IPS-15b (cell line): ENCODE measurements around the gene VPS33A.

Source experiments
- H3K27me3 ChIP-seq: one replicate; pipeline ENCODE4 v1.6.1; 2013; ENCODE audit warnings: low read length; ENCODE audit not compliant: control insufficient read depth, insufficient read depth
- H3K36me3 ChIP-seq: one replicate; pipeline ENCODE4 v1.6.1; 2013; ENCODE audit warnings: low read length; ENCODE audit not compliant: control insufficient read depth, insufficient read depth
- H3K4me1 ChIP-seq: one replicate; pipeline ENCODE4 v1.6.1; 2013; ENCODE audit warnings: mild to moderate bottlenecking, low read length; ENCODE audit not compliant: control insufficient read depth, insufficient read depth
- H3K4me3 ChIP-seq: one replicate; pipeline ENCODE4 v1.5.1; 2013; ENCODE audit warnings: low read depth, low read length
- H3K9ac ChIP-seq: one replicate; pipeline ENCODE4 v1.6.1; 2013; ENCODE audit warnings: low read depth, mild to moderate bottlenecking, low read length
- H3K9me3 ChIP-seq: one replicate; pipeline ENCODE4 v1.6.1; 2013; ENCODE audit warnings: mild to moderate bottlenecking, low read length; ENCODE audit not compliant: control insufficient read depth, insufficient read depth

VPS33A gene

GRCh38 chr12:122266230-122266901 is at the start of gene VPS33A:
Gene VPS33A (minus strand): TSS chr12:122266494. CDS start chr12:122266408, 86 bp downstream.
- no peaks in the 10 kb centered on the region for H3K9me3 ChIP-seq
- peak within 1 kb of the TSS; percentile 94 for H3K4me3 ChIP-seq
- H3K4me1 ChIP-seq = no peaks in the 10 kb centered on the region
- H3K9ac ChIP-seq = peak within 1 kb of the TSS; percentile 84
- H3K36me3 ChIP-seq = no peaks in the 10 kb centered on the region
- no peaks in the 10 kb centered on the region for H3K27me3 ChIP-seq

DNA sequence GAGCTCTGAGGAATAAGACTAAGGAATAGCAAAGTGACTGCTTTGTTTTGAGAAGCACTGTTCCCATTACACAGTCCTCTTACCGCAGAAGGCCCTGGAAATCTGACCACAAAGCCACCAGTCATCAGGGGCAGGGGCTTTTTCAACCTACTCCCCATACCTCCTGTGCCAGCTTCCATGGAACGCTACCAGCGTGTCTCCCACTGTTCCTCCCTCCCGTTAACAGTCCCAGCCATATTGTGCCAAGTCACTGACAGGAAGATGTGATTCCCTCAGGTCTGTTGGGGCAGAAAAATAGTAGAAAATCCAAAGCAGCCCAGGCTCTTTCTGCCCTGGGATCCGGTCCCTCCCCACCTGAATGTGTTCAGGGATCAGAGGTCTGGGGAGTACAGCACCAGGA is 46.6 kb upstream of the VPS33A start:
- H3K4me3 ChIP-seq = no peak overlapping the region
- no peak overlapping the region for H3K9ac ChIP-seq
- H3K4me1 ChIP-seq = no peaks in the 10 kb centered on the region
- no peaks in the 10 kb centered on the region for H3K9me3 ChIP-seq
- H3K27me3 ChIP-seq = no peaks in the 10 kb centered on the region
- H3K36me3 ChIP-seq = no peaks in the 10 kb centered on the region

DNA sequence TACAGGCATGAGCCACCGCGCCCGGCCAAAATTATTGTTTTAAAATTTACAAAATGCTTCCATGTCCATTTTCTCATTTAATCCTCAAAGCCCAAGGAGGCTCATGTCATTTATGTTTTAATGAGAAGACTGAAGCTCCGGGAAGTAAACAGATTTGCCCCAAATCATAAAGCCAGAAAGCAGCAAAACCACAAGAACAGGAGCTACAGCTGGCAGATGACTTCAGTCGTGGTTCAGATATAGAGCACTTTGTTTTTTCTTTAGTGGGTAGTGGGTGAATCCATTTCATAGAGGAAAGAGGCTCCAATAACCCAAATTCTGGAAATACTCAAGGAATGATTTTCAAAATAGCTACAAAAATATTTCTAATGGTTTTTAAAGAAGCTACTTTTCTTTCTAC is 45.4 kb upstream of the VPS33A start:
- Histone ChIP-seq H3K4me1 (no peaks in the 10 kb centered on the region), H3K9ac (no peak overlapping the region), H3K9me3 (no peaks in the 10 kb centered on the region), H3K27me3 (no peaks in the 10 kb centered on the region), H3K36me3 (no peaks in the 10 kb centered on the region), H3K4me3 (no peak overlapping the region)

- Histone ChIP-seq H3K36me3 (no peaks in the 10 kb centered on the region), H3K4me1 (no peaks in the 10 kb centered on the region), H3K9ac (no peak overlapping the region), H3K9me3 (no peaks in the 10 kb centered on the region), H3K4me3 (no peak overlapping the region), H3K27me3 (no peaks in the 10 kb centered on the region)
These were observed 44.5 kb upstream of the VPS33A start for GRCh38 chr12:122310626-122311333.

DNA sequence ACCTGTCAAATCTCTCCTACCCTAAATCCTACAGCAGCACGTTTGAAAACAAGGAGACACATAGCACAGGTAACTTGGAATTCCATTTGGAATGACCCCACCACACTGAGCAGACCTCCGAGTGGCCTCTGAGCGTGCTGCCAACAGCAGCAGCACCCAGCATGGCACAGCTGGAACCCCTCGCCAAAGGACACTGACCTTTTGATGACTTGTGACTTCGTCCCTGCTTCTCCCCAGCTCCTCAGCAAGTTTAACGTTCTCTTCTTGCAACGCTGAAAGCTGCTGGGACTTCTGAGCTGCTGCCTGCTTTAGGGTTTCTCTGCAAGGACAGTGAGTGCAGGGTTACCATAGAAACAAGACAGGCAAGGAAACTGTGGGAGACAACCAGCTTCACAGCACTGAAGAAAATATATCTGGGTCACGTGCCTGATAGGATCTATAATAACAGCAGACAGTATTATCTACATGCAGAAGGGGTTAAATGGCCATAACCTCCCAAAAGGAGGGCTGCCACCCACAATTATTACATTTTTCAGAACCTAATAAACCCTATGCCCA is 43.3 kb upstream of the VPS33A start:
- no peaks in the 10 kb centered on the region for H3K27me3 ChIP-seq
- H3K9me3 ChIP-seq = no peaks in the 10 kb centered on the region
- no peak overlapping the region for H3K4me3 ChIP-seq
- no peaks in the 10 kb centered on the region for H3K4me1 ChIP-seq
- no peaks in the 10 kb centered on the region for H3K36me3 ChIP-seq
- H3K9ac ChIP-seq = no peak overlapping the region

GRCh38 chr12:122308811-122309210 is 42.5 kb upstream of the VPS33A start:
- H3K9ac ChIP-seq = no peak overlapping the region
- no peaks in the 10 kb centered on the region for H3K4me1 ChIP-seq
- no peaks in the 10 kb centered on the region for H3K27me3 ChIP-seq
- no peaks in the 10 kb centered on the region for H3K36me3 ChIP-seq
- H3K9me3 ChIP-seq = no peaks in the 10 kb centered on the region
- no peak overlapping the region for H3K4me3 ChIP-seq

- Histone ChIP-seq H3K4me3 (no peak overlapping the region), H3K4me1 (no peaks in the 10 kb centered on the region), H3K27me3 (no peaks in the 10 kb centered on the region), H3K36me3 (no peaks in the 10 kb centered on the region), H3K9me3 (no peaks in the 10 kb centered on the region), H3K9ac (no peak overlapping the region)
These were observed 40.1 kb upstream of the VPS33A start for GRCh38 chr12:122306407-122306806.

GRCh38 chr12:122304924-122305323 is 38.6 kb upstream of the VPS33A start:
- H3K27me3 ChIP-seq = no peaks in the 10 kb centered on the region
- no peaks in the 10 kb centered on the region for H3K4me1 ChIP-seq
- no peaks in the 10 kb centered on the region for H3K9me3 ChIP-seq
- H3K36me3 ChIP-seq = no peaks in the 10 kb centered on the region
- no peak overlapping the region for H3K9ac ChIP-seq
- H3K4me3 ChIP-seq = no peak overlapping the region

DNA sequence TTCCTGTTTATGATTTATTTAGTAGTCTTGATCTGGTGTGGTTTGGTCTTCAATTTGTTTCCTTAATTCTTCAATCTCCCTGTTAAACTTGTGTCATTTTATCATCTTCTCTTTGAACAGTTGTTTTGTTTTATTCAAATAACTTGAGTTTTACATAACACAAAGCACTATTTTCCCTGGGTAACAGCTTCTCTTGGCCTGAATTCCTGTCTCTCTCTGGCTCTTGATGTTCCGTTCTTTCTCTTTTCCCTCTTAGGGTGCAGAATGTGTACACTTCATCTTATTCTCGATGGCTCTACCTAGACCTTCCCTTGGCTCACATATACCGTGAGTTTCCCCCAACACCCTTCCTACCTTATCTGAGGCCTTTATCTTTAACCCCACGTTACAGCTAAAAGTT is 36.8 kb upstream of the VPS33A start:
- no peak overlapping the region for H3K9ac ChIP-seq
- H3K36me3 ChIP-seq = no peaks in the 10 kb centered on the region
- no peaks in the 10 kb centered on the region for H3K9me3 ChIP-seq
- H3K27me3 ChIP-seq = no peaks in the 10 kb centered on the region
- H3K4me1 ChIP-seq = no peaks in the 10 kb centered on the region
- H3K4me3 ChIP-seq = no peak overlapping the region

- Histone ChIP-seq H3K9me3 (no peaks in the 10 kb centered on the region), H3K36me3 (no peaks in the 10 kb centered on the region), H3K9ac (no peak overlapping the region), H3K27me3 (no peaks in the 10 kb centered on the region), H3K4me3 (no peak overlapping the region), H3K4me1 (no peaks in the 10 kb centered on the region)
These were observed 31.9 kb upstream of the VPS33A start for GRCh38 chr12:122298071-122298748.

- Histone ChIP-seq H3K9me3 (no peaks in the 10 kb centered on the region), H3K27me3 (no peaks in the 10 kb centered on the region), H3K4me1 (no peaks in the 10 kb centered on the region), H3K9ac (no peak overlapping the region), H3K36me3 (no peaks in the 10 kb centered on the region), H3K4me3 (no peak overlapping the region)
These were observed 31.2 kb upstream of the VPS33A start for GRCh38 chr12:122297494-122297893.
